ENCODE data around the gene COX7B2.

Gene COX7B2

GRCh38 chr4:46715468-46715867 is 193.6 kb downstream of the COX7B2 start:
- DNase-seq, result no peak

- DNase-seq, result no peak
These were observed 210.2 kb downstream of the COX7B2 start for GRCh38 chr4:46698891-46699290.
